COLO668 (cell line): ENCODE results near the gene RSF1.
"Not testable (repeated sequence)": the region's sequence is repeated elsewhere in the genome, so short reads cannot be mapped to it uniquely, and the experiment has no call there.

Experiments used
- DNase-seq: peaks from one replicate; lab custom pipeline; 2025; ENCODE audit not compliant: unreplicated experiment; lab: John Stamatoyannopoulos, UW

RSF1 gene

DNA sequence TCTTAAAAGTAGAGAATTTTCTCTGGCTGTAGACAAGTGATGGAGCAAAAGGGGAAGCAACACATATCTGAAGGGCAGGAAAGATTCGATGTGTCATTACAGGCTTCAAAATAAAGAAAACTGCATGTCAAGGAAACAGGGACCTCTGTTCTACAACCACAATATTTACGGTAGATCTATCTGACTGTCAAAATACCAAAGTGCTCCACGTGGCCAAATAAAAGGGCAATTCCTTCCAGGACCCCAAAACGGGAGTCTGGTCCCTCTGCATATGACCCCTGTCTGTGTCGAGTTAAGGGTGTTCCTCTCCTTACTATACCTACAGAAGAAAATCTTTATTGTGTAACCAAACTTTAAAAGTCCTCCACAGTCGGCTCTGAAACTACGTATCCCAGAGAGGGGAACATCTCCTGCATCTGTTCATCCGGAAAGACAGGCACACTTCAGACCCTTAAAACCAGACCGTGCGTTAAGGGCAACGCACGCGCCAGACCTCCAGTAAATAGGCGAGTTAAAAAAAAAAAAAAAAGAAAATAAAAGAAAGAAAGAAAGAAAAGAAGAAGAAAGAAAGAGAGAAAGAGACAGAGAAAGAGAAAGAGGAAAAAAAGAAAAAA, 183.7 kb downstream of the RSF1 start:
- DNase-seq = peak; percentile 5

DNA sequence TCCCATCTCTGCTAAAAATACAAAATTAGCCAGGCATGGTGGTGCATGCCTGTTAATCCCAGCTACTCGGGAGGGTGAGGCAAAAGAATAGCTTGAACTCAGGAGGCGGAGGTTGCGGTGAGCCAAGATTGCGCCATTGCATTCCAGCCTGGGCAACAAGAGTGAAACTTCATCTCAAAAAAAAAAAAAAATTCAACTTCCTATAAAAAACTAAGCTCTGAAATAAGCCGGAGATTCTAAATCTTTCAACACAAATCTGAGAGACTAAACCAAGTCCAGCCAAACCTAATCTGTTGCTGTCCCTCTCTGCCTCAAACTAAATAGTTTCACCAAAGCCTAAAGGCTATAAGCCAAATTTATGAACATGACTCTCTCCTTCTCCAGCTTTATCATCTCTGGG, 186.6 kb downstream of the RSF1 start:
- not testable (repeated sequence) for DNase-seq

- no peak for DNase-seq
These were observed 190.3 kb downstream of the RSF1 start for GRCh38 chr11:77630157-77630710.

DNA sequence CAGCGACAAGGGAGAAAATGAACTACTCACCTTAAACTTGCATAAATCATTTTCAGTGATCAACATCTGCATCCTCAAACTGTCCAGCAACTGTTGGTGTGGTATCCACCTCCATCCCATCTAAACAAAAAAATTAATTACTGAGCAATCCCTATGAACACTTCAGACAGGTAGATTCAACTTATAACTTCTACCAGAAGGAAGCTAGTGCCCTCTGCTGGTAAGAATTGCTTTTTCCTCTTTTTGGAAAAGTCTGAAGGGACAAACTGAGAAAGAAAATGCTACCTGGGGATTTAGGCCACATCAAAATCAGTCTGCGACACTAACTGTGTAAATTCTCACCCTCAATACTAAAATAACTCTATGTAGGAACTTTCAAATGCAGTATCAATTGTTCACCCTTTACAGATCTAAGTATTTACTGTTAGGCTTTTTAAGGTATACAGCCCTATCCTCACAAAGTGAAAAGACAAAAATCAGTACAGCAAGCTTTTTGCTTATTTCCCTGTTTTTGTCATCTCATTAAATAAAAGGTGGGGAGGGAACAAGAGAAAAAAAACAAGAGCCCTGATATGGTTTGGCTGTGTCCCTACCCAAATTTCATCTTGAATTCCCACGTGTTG, 200.8 kb downstream of the RSF1 start:
- DNase-seq = peak; percentile 6

GRCh38 chr11:77617892-77618291, 202.6 kb downstream of the RSF1 start:
- no peak for DNase-seq

- no peak for DNase-seq
These were observed 208.6 kb downstream of the RSF1 start for GRCh38 chr11:77611921-77612320.
